ENCODE results near the gene MAST3. TPM values are rescaled to one million over a fixed set of nuclear protein-coding genes. Genes with fewer than 3 reads are reported as not detected.

MAST3 gene
- 1.7 and 5.1 TPM in 2 replicates for total RNA-seq

GRCh38 chr19:18097217-18097992, at the start of gene MAST3:
MAST3 (plus strand) TSS chr19:18097778; CDS start chr19:18097793, 15 bp downstream.

GRCh38 chr19:18086590-18087138, 10.9 kb upstream of the MAST3 start, which contains the start of gene IL12RB1:
IL12RB1 (minus strand) TSS chr19:18086934; CDS start chr19:18086823, 111 bp downstream.

GRCh38 chr19:18152817-18153555, 55.4 kb downstream of the MAST3 start, which contains the start of gene PIK3R2:
PIK3R2 (plus strand) TSS chr19:18153163; CDS start chr19:18155880, 2,717 bp downstream.

GRCh38 chr19:18173572-18174288, 76.2 kb downstream of the MAST3 start, which contains the start of gene IFI30:
IFI30 (plus strand) TSS chr19:18173813; CDS start chr19:18173842, 29 bp downstream.

GRCh38 chr19:18192673-18193387, 95.3 kb downstream of the MAST3 start, which contains the start of gene MPV17L2:
MPV17L2 (plus strand) TSS chr19:18193218; CDS start chr19:18193282, 64 bp downstream.

Other genes starting within 250 kb of the MAST3 start
- gene JAK3, start 249.8 kb upstream of the MAST3 start, total RNA-seq = 0.34 and 0.78 TPM in 2 replicates
- gene RPL18A, start 237.9 kb upstream of the MAST3 start, total RNA-seq = 1,014 and 1,206 TPM in 2 replicates
- gene SLC5A5, start 225.8 kb upstream of the MAST3 start, total RNA-seq = under 0.01 and 0.28 TPM in 2 replicates
- gene CCDC124, start 164.8 kb upstream of the MAST3 start, total RNA-seq = 64.6 and 91.0 TPM in 2 replicates
- under 0.01 and 0.14 TPM in 2 replicates for gene KCNN1, start 130.7 kb upstream of the MAST3 start, total RNA-seq
- 6.2 and 8.4 TPM in 2 replicates for gene ARRDC2, start 89.6 kb upstream of the MAST3 start, total RNA-seq
- under 0.01 TPM in 1 of 2 replicates, not detected in the other for gene IL12RB1, start 10.8 kb upstream of the MAST3 start, total RNA-seq
- 8.2 and 46.5 TPM in 2 replicates for gene PIK3R2, start 55.4 kb downstream of the MAST3 start, total RNA-seq
- gene IFI30, start 76.0 kb downstream of the MAST3 start, total RNA-seq = 28.7 and 36.9 TPM in 2 replicates
- 8.8 and 21.9 TPM in 2 replicates for gene MPV17L2, start 95.4 kb downstream of the MAST3 start, total RNA-seq
- under 0.01 and 1.4 TPM in 2 replicates for gene RAB3A, start 106.3 kb downstream of the MAST3 start, total RNA-seq
- gene PDE4C, start 128.7 kb downstream of the MAST3 start, total RNA-seq = under 0.01 and 0.14 TPM in 2 replicates
- 0.36 TPM in 1 of 2 replicates, not detected in the other for gene IQCN, start 176.7 kb downstream of the MAST3 start, total RNA-seq
- 129 and 153 TPM in 2 replicates for gene JUND, start 183.8 kb downstream of the MAST3 start, total RNA-seq
- 114 and 182 TPM in 2 replicates for gene LSM4, start 225.3 kb downstream of the MAST3 start, total RNA-seq
- 15.3 and 17.4 TPM in 2 replicates for gene PGPEP1, start 242.8 kb downstream of the MAST3 start, total RNA-seq